ENCODE data around the gene ZNF426. TPM values are rescaled to one million over a fixed set of nuclear protein-coding genes. Genes with fewer than 3 reads are reported as not detected.

The ZNF426 gene
- total and polyA plus RNA-seq, 2 of the 13 experiments (the other 11 are each of a cell fraction or from before 2014, with no cell fraction given) = 3.8 to 14.9 TPM

GRCh38 chr19:9538183-9539058, at the start of gene ZNF426 (continued):
- TF ChIP-seq, protein P1, sequence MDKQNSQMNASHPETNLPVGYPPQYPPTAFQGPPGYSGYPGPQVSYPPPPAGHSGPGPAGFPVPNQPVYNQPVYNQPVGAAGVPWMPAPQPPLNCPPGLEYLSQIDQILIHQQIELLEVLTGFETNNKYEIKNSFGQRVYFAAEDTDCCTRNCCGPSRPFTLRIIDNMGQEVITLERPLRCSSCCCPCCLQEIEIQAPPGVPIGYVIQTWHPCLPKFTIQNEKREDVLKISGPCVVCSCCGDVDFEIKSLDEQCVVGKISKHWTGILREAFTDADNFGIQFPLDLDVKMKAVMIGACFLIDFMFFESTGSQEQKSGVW (CRISPR knock-in tag; IDR thresholded peaks at IDR 0.05; ENCODE audit: borderline replicate concordance) = no peak
- TF ChIP-seq KDM1A (CRISPR knock-in tag; IDR thresholded peaks at IDR 0.05) (0 out of 2 replicates have a peak, but pooled peaks have one; percentile 14), BCL6 (CRISPR knock-in tag; IDR thresholded peaks at IDR 0.05) (0 out of 2 replicates have a peak, but pooled peaks have one; percentile 19), ZNF138 (CRISPR knock-in tag; IDR thresholded peaks at IDR 0.05; ENCODE audit: low read depth) (no peak), MTF1 (CRISPR knock-in tag; IDR thresholded peaks at IDR 0.05) (no peak; the same call in 1 of the 2 replicates), ZFP90 (CRISPR knock-in tag; IDR thresholded peaks at IDR 0.05; ENCODE audit: borderline replicate concordance) (peak; percentile 62; the same call in 1 of the 2 replicates), ZNF552 (CRISPR knock-in tag; IDR thresholded peaks at IDR 0.05; ENCODE audit: borderline replicate concordance) (0 out of 2 replicates have a peak, but pooled peaks have one; percentile 69), TCF12 (IDR thresholded peaks at IDR 0.05) (no peak), TCF12 (CRISPR knock-in tag; IDR thresholded peaks at IDR 0.05) (no peak), SRSF1 (optimal IDR thresholded peaks at IDR 0.05; ENCODE audit: low read depth, low read length) (peak; percentile 65), ZNF3 (CRISPR knock-in tag; IDR thresholded peaks at IDR 0.05) (no peak), BRCA1 (CRISPR knock-in tag; IDR thresholded peaks at IDR 0.05) (no peak), NPAS2 (CRISPR knock-in tag; IDR thresholded peaks at IDR 0.05; ENCODE audit: borderline replicate concordance) (no peak), ZNF225 (CRISPR knock-in tag; IDR thresholded peaks at IDR 0.05) (peak; percentile 83), CEBPZ (IDR thresholded peaks at IDR 0.05; ENCODE audit: low read length) (no peak), KLF9 (CRISPR knock-in tag; IDR thresholded peaks at IDR 0.05; ENCODE audit: low read depth) (no peak)
- TF ChIP-seq, protein P2, sequence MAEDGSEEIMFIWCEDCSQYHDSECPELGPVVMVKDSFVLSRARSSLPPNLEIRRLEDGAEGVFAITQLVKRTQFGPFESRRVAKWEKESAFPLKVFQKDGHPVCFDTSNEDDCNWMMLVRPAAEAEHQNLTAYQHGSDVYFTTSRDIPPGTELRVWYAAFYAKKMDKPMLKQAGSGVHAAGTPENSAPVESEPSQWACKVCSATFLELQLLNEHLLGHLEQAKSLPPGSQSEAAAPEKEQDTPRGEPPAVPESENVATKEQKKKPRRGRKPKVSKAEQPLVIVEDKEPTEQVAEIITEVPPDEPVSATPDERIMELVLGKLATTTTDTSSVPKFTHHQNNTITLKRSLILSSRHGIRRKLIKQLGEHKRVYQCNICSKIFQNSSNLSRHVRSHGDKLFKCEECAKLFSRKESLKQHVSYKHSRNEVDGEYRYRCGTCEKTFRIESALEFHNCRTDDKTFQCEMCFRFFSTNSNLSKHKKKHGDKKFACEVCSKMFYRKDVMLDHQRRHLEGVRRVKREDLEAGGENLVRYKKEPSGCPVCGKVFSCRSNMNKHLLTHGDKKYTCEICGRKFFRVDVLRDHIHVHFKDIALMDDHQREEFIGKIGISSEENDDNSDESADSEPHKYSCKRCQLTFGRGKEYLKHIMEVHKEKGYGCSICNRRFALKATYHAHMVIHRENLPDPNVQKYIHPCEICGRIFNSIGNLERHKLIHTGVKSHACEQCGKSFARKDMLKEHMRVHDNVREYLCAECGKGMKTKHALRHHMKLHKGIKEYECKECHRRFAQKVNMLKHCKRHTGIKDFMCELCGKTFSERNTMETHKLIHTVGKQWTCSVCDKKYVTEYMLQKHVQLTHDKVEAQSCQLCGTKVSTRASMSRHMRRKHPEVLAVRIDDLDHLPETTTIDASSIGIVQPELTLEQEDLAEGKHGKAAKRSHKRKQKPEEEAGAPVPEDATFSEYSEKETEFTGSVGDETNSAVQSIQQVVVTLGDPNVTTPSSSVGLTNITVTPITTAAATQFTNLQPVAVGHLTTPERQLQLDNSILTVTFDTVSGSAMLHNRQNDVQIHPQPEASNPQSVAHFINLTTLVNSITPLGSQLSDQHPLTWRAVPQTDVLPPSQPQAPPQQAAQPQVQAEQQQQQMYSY (CRISPR knock-in tag; IDR thresholded peaks at IDR 0.05) = no peak
